ENCODE data around the gene WWTR1. TPM values are rescaled to one million over a fixed set of nuclear protein-coding genes. Genes with fewer than 3 reads are reported as not detected.

WWTR1 gene
- total RNA-seq, 1 donor from 2014 or later = 52.0 TPM

GRCh38 chr3:149610351-149611105 is 47.3 kb downstream of the WWTR1 start:
- DNase-seq (ENCODE audit: low read depth) = no peak

GRCh38 chr3:149609595-149609994 is 48.2 kb downstream of the WWTR1 start:
- no peak for DNase-seq (ENCODE audit: low read depth)
- TF ChIP-seq, protein P1, sequence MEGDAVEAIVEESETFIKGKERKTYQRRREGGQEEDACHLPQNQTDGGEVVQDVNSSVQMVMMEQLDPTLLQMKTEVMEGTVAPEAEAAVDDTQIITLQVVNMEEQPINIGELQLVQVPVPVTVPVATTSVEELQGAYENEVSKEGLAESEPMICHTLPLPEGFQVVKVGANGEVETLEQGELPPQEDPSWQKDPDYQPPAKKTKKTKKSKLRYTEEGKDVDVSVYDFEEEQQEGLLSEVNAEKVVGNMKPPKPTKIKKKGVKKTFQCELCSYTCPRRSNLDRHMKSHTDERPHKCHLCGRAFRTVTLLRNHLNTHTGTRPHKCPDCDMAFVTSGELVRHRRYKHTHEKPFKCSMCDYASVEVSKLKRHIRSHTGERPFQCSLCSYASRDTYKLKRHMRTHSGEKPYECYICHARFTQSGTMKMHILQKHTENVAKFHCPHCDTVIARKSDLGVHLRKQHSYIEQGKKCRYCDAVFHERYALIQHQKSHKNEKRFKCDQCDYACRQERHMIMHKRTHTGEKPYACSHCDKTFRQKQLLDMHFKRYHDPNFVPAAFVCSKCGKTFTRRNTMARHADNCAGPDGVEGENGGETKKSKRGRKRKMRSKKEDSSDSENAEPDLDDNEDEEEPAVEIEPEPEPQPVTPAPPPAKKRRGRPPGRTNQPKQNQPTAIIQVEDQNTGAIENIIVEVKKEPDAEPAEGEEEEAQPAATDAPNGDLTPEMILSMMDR (conservative IDR thresholded peaks at IDR 0.05; ENCODE audit: low read depth, low read length) = no peak
- no peak overlapping the region for H3K4me3 ChIP-seq (ENCODE audit: low read depth, low read length)

More at GRCh38 chr3:149610351-149611105, 47.3 kb downstream of the WWTR1 start:
- H3K4me3 ChIP-seq (ENCODE audit: low read depth, low read length) = no peak overlapping the region
- TF ChIP-seq, protein P1 (conservative IDR thresholded peaks at IDR 0.05; ENCODE audit: low read depth, low read length) = no peak

DNA sequence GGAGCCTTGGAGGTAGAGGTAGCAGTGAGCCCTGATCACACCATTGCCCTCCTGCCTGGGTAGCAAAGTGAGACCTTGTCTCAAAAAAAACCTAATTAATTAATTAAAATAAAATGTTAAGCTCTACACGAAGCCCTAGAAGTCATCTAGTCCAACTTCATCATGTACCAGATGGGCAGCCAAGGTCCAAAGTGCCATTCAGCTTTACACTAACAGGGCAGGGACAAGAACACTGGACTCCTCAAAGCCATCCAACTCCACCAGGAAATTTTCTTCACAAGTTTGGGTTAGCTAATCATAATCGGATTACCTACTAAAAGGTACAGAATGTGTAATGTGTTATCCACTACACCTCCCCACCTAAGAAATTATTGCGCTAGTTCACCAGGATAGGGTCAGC is 48.8 kb downstream of the WWTR1 start:
- DNase-seq (ENCODE audit: low read depth) = no peak
- TF ChIP-seq, protein P1 (conservative IDR thresholded peaks at IDR 0.05; ENCODE audit: low read depth, low read length) = no peak
- no peak overlapping the region for H3K4me3 ChIP-seq (ENCODE audit: low read depth, low read length)

DNA sequence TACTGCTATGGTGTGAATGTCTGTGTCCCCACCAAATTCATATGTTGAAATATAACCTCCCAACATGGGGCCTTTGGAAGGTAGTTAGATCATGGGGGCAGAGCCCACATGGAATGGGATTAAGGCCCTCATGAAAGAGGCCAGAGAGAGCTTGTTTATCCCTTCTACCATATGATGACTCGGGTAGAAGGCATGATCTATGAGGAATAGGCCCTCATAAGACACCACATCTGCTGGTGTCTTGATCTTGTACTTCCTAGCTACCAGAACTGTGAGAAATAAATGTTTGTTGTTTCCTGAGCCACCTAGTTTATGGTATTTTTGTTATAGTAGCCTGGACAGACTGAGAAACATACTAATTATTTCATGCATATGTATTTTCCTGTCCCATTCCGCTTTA is 51.9 kb downstream of the WWTR1 start:
- TF ChIP-seq, protein P1 (conservative IDR thresholded peaks at IDR 0.05; ENCODE audit: low read depth, low read length) = no peak
- H3K4me3 ChIP-seq (ENCODE audit: low read depth, low read length) = no peak overlapping the region
- DNase-seq (ENCODE audit: low read depth) = no peak

GRCh38 chr3:149604125-149604875 is 53.5 kb downstream of the WWTR1 start:
- DNase-seq (ENCODE audit: low read depth) = no peak
- TF ChIP-seq, protein P1 (conservative IDR thresholded peaks at IDR 0.05; ENCODE audit: low read depth, low read length) = no peak
- no peak overlapping the region for H3K4me3 ChIP-seq (ENCODE audit: low read depth, low read length)

DNA sequence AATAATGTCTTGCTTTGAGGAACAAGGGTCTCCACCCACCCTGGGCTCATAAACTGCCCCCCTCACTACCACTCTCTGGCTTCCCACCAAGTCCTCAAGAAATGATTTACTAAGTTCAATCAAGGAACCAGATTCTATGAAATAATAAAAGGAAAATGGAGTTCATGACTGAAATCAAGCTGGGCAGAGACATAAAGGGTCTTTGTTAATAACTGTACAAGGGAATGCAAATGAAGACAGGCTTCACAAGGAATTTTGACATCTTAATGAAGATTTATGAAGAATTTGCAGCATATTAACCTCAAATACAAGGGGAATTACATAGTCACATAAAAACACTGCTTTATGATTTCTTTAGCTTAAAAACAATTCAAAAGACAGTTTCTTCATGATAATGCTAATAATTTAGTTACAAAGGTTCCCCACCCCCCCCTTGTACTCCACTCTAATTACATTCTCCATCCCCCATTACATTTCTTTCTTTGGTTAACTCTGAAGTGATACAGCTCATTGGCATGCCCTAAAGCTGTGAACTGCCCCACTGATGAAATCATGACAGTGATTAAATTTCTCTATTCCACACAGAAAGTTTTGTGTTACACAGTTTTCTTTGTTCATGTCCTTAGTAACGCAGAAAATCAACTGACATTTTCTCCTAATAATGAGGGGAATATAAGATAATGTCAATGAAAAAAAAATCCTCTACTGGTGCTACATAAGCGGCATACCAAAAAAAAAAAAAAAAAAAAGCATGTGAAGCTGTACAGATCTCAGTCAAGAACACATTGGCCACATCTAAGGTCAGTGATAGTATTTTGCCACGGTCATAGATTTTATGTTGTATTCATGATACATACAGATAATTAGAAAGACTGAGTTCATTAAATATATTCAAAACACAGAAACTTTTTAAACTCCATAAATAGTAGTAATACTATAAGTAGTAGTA is 54.4 kb downstream of the WWTR1 start:
- TF ChIP-seq, protein P1 (conservative IDR thresholded peaks at IDR 0.05; ENCODE audit: low read depth, low read length) = no peak
- no peak overlapping the region for H3K4me3 ChIP-seq (ENCODE audit: low read depth, low read length)
- no peak for DNase-seq (ENCODE audit: low read depth)
